Stimulated activated CD4-positive, alpha-beta T cell treated with anti-CD3 and anti-CD28 coated beads, Interleukin-15, amount 100 ng/mL, for 24 hours (primary cell): Measurements from ENCODE around the gene WDR88.
A peak's percentile ranks its signal among the peaks of the same experiment; 100 is the strongest.
"Not testable (repeated sequence)": the region's sequence is repeated elsewhere in the genome, so short reads cannot be mapped to it uniquely, and the experiment has no call there.

Experiments
- DNase-seq: peaks from one replicate; pipeline ENCODE4 v3.0.0-alpha.2; 2020

Gene WDR88

GRCh38 chr19:33130433-33130832 is 1.5 kb upstream of the WDR88 start:
- no peak for DNase-seq

- no peak for DNase-seq
These were observed 511 bp downstream of the WDR88 start for GRCh38 chr19:33132425-33132824.

- DNase-seq: no peak
These were observed 1.6 kb downstream of the WDR88 start for GRCh38 chr19:33133438-33134031.

GRCh38 chr19:33134571-33135041 is 2.7 kb downstream of the WDR88 start:
- peak; percentile 79 for DNase-seq

GRCh38 chr19:33139165-33139564 is 7.3 kb downstream of the WDR88 start:
- no peak for DNase-seq

- peak; percentile 70 for DNase-seq
These were observed 12.0 kb downstream of the WDR88 start for GRCh38 chr19:33143897-33144405.

GRCh38 chr19:33146209-33146608 is 14.3 kb downstream of the WDR88 start:
- DNase-seq: no peak

- DNase-seq: no peak
These were observed 15.6 kb downstream of the WDR88 start for GRCh38 chr19:33147538-33147937.

- DNase-seq: no peak
These were observed 19.1 kb downstream of the WDR88 start for GRCh38 chr19:33150852-33151518.

GRCh38 chr19:33152176-33152575 is 20.3 kb downstream of the WDR88 start:
- DNase-seq: no peak

- DNase-seq: not testable (repeated sequence)
These were observed 20.7 kb downstream of the WDR88 start for GRCh38 chr19:33152625-33153024.

GRCh38 chr19:33154313-33154712 is 22.4 kb downstream of the WDR88 start:
- DNase-seq: not testable (repeated sequence)

GRCh38 chr19:33156334-33156733 is 24.4 kb downstream of the WDR88 start:
- DNase-seq: no peak

- DNase-seq: no peak
These were observed 26.0 kb downstream of the WDR88 start for GRCh38 chr19:33157906-33158305.

GRCh38 chr19:33158365-33158764 is 26.5 kb downstream of the WDR88 start:
- no peak for DNase-seq

GRCh38 chr19:33159149-33159548 is 27.2 kb downstream of the WDR88 start:
- no peak for DNase-seq

GRCh38 chr19:33159893-33160292 is 28.0 kb downstream of the WDR88 start:
- DNase-seq: no peak

GRCh38 chr19:33161201-33161600 is 29.3 kb downstream of the WDR88 start:
- DNase-seq: no peak

- no peak for DNase-seq
These were observed 31.6 kb downstream of the WDR88 start for GRCh38 chr19:33163481-33163880.

- not testable (repeated sequence) for DNase-seq
These were observed 34.1 kb downstream of the WDR88 start for GRCh38 chr19:33166037-33166436.

GRCh38 chr19:33167438-33167837 is 35.5 kb downstream of the WDR88 start:
- DNase-seq: no peak

- no peak for DNase-seq
These were observed 36.6 kb downstream of the WDR88 start for GRCh38 chr19:33168528-33168927.

GRCh38 chr19:33171222-33171795 is 39.4 kb downstream of the WDR88 start:
- DNase-seq: no peak

- no peak for DNase-seq
These were observed 40.0 kb downstream of the WDR88 start for GRCh38 chr19:33171916-33172359.
